ENCODE results near the gene MUC12. TPM values are rescaled to one million over a fixed set of nuclear protein-coding genes. Genes with fewer than 3 reads are reported as not detected.
A peak's percentile ranks its signal among the peaks of the same experiment; 100 is the strongest.

MUC12 gene
- total and polyA plus RNA-seq, 2 of the 13 experiments (the other 11 are each of a cell fraction or from before 2014, with no cell fraction given): not detected

GRCh38 chr7:100965723-100966541 is 3.4 kb upstream of the MUC12 start (continued):
- TF ChIP-seq PATZ1 (CRISPR knock-in tag; IDR thresholded peaks at IDR 0.05) (peak; percentile 33; the same call in 1 of the 2 replicates), UBTF (CRISPR knock-in tag; IDR thresholded peaks at IDR 0.05) (peak; percentile 53; the same call in 1 of the 2 replicates), HDAC1 (CRISPR knock-in tag; IDR thresholded peaks at IDR 0.05) (0 out of 2 replicates have a peak, but pooled peaks have one; percentile 32), MAX (IDR thresholded peaks at IDR 0.05) (peak; percentile 54; the same call in 1 of the 2 replicates), ELF3 (CRISPR knock-in tag; IDR thresholded peaks at IDR 0.05) (0 out of 2 replicates have a peak, but pooled peaks have one; percentile 19), ZBTB7B (CRISPR knock-in tag; IDR thresholded peaks at IDR 0.05) (0 out of 2 replicates have a peak, but pooled peaks have one; percentile 44), NFIC (IDR thresholded peaks at IDR 0.05; ENCODE audit: low read length) (no peak), TBP (CRISPR knock-in tag; IDR thresholded peaks at IDR 0.05) (no peak), MAZ (IDR thresholded peaks at IDR 0.05; ENCODE audit: borderline replicate concordance, low read depth, low read length) (0 out of 2 replicates have a peak, but pooled peaks have one; percentile 73), MAZ (CRISPR knock-in tag; IDR thresholded peaks at IDR 0.05; ENCODE audit: low read depth) (peak; percentile 81), ARID5B (CRISPR knock-in tag; IDR thresholded peaks at IDR 0.05) (peak; percentile 24; the same call in 1 of the 2 replicates), ZNF513 (CRISPR knock-in tag; conservative IDR thresholded peaks at IDR 0.05) (0 out of 2 replicates have a peak, but pooled peaks have one; percentile 47), ZBTB39 (CRISPR knock-in tag; IDR thresholded peaks at IDR 0.05) (no peak), ZNF629 (CRISPR knock-in tag; conservative IDR thresholded peaks at IDR 0.05) (0 out of 2 replicates have a peak, but pooled peaks have one; percentile 35)

Data from HepG2 (cell line).